ENCODE data around the gene MBNL2.

GRCh38 chr13:97335488-97336134 is 113.5 kb downstream of the MBNL2 start:
- TF ChIP-seq CTCF (conservative IDR thresholded peaks at IDR 0.05; ENCODE audit: low read depth, low read length) (no peak), EZH2 (IDR thresholded peaks at IDR 0.05; ENCODE audit: low read length, unreplicated experiment) (no peak)

All from PC-3 (cell line).